Measurements from ENCODE around the gene ERF.
A peak's percentile ranks its signal among the peaks of the same experiment; 100 is the strongest.

Gene ERF

GRCh38 chr19:42254089-42254849, 659 bp downstream of the ERF start:
- DNase-seq (ENCODE audit: low spot score): peak; percentile 15

GRCh38 chr19:42253245-42254088, 1.5 kb downstream of the ERF start:
- peak; percentile 3 for DNase-seq (ENCODE audit: low spot score)

GRCh38 chr19:42252365-42253244, 2.3 kb downstream of the ERF start:
- DNase-seq (ENCODE audit: low spot score): no peak

- DNase-seq (ENCODE audit: low spot score): peak; percentile 7
Observed at GRCh38 chr19:42251572-42252358, 3.2 kb downstream of the ERF start.

GRCh38 chr19:42250666-42251531, 4.0 kb downstream of the ERF start:
- DNase-seq (ENCODE audit: low spot score): no peak

GRCh38 chr19:42250183-42250665, 4.7 kb downstream of the ERF start:
- DNase-seq (ENCODE audit: low spot score): no peak

GRCh38 chr19:42249769-42250168, 5.2 kb downstream of the ERF start:
- DNase-seq (ENCODE audit: low spot score): no peak

GRCh38 chr19:42249149-42249750, 5.7 kb downstream of the ERF start:
- DNase-seq (ENCODE audit: low spot score): no peak

- no peak for DNase-seq (ENCODE audit: low spot score)
Observed at GRCh38 chr19:42248270-42249148, 6.4 kb downstream of the ERF start.

GRCh38 chr19:42247640-42248199, 7.2 kb downstream of the ERF start:
- DNase-seq (ENCODE audit: low spot score): no peak

- no peak for DNase-seq (ENCODE audit: low spot score)
Observed at GRCh38 chr19:42246922-42247639, 7.8 kb downstream of the ERF start.

GRCh38 chr19:42246143-42246921, 8.6 kb downstream of the ERF start:
- peak; percentile 1 for DNase-seq (ENCODE audit: low spot score)

- DNase-seq (ENCODE audit: low spot score): no peak
Observed at GRCh38 chr19:42245231-42245630, 9.7 kb downstream of the ERF start.

GRCh38 chr19:42244347-42245220, 10.3 kb downstream of the ERF start:
- peak; percentile 94 for DNase-seq (ENCODE audit: low spot score)

- peak; percentile 98 for DNase-seq (ENCODE audit: low spot score)
Observed at GRCh38 chr19:42242512-42243409, 12.2 kb downstream of the ERF start, which contains the start of gene GSK3A. TSS of gene GSK3A (minus strand) at chr19:42242602. CDS start at chr19:42242465, 137 bp downstream.
